LNCaP clone FGC (cell line): ENCODE measurements around the gene RPL37A.

Experiments
- DNase-seq: peaks from one replicate; pipeline ENCODE4 v3.0.0-alpha.2; 2011; ENCODE audit warnings: low read depth
- H3K4me3 ChIP-seq: 2 replicates; pipeline ENCODE4 v1.5.1; 2011; ENCODE audit warnings: mild to moderate bottlenecking, low read depth, low read length, control low read depth
- CTCF ChIP-seq: IDR thresholded peaks from 2 replicates; pipeline ENCODE4 v1.5.1; 2012; ENCODE audit warnings: mild to moderate bottlenecking; ENCODE audit not compliant: control insufficient read depth, insufficient read depth; ENCODE audit errors: extremely low read depth

Gene RPL37A

GRCh38 chr2:216498379-216499352, at the start of gene RPL37A:
RPL37A (plus strand) TSS chr2:216498844; CDS start chr2:216498875, 31 bp downstream.
- peak within 1 kb of the TSS; percentile 77 for H3K4me3 ChIP-seq
- DNase-seq = peak; percentile 89
- no peak for TF ChIP-seq CTCF

GRCh38 chr2:216450346-216450745, 48.3 kb upstream of the RPL37A start:
- H3K4me3 ChIP-seq = no peak overlapping the region
- peak; percentile 54 for DNase-seq
- TF ChIP-seq CTCF = no peak

- DNase-seq = no peak
- no peak overlapping the region for H3K4me3 ChIP-seq
- TF ChIP-seq CTCF = no peak
Measured at GRCh38 chr2:216450784-216451183, 47.9 kb upstream of the RPL37A start.

GRCh38 chr2:216453955-216454614, 44.6 kb upstream of the RPL37A start:
- DNase-seq = no peak
- TF ChIP-seq CTCF = no peak
- no peak overlapping the region for H3K4me3 ChIP-seq

- TF ChIP-seq CTCF = no peak
- no peak overlapping the region for H3K4me3 ChIP-seq
- DNase-seq = no peak
Measured at GRCh38 chr2:216463148-216463547, 35.5 kb upstream of the RPL37A start.

- no peak overlapping the region for H3K4me3 ChIP-seq
- no peak for TF ChIP-seq CTCF
- DNase-seq = no peak
Measured at GRCh38 chr2:216464104-216464720, 34.4 kb upstream of the RPL37A start.
